Stimulated activated CD4-positive, alpha-beta T cell treated with anti-CD3 and anti-CD28 coated beads, Interleukin-15, amount 100 ng/mL, for 1 hour (primary cell): ENCODE results near the gene OSBPL10.
A peak's percentile ranks its signal among the peaks of the same experiment; 100 is the strongest.
"Not testable (repeated sequence)": the region's sequence is repeated elsewhere in the genome, so short reads cannot be mapped to it uniquely, and the experiment has no call there.

Source experiments
- DNase-seq, 2 donors: peaks; one replicate each; pipeline ENCODE4 v3.0.0-alpha.2; 2020; ENCODE audit warnings: low read depth in 1 of 2, low spot score in 1 of 2

The OSBPL10 gene

GRCh38 chr3:31993843-31994242 is 12.8 kb upstream of the OSBPL10 start:
- no peak for DNase-seq

- DNase-seq = not testable (repeated sequence)
Observed at GRCh38 chr3:31992995-31993394, 11.9 kb upstream of the OSBPL10 start.

GRCh38 chr3:31988271-31988670 is 7.2 kb upstream of the OSBPL10 start:
- DNase-seq = no peak

- no peak for DNase-seq
Observed at GRCh38 chr3:31985831-31986230, 4.8 kb upstream of the OSBPL10 start.

- no peak for DNase-seq
Observed at GRCh38 chr3:31984321-31984720, 3.3 kb upstream of the OSBPL10 start.

- peak; percentile 6 to 28 for DNase-seq
Observed at GRCh38 chr3:31980530-31981205, 394 bp downstream of the OSBPL10 start.

GRCh38 chr3:31979001-31979697 is 1.9 kb downstream of the OSBPL10 start:
- no peak for DNase-seq

GRCh38 chr3:31978553-31978952 is 2.5 kb downstream of the OSBPL10 start:
- no peak for DNase-seq

- DNase-seq = no peak
Observed at GRCh38 chr3:31977736-31978135, 3.3 kb downstream of the OSBPL10 start.

- DNase-seq = no peak
Observed at GRCh38 chr3:31976302-31976701, 4.8 kb downstream of the OSBPL10 start.

- no peak for DNase-seq
Observed at GRCh38 chr3:31974964-31975363, 6.1 kb downstream of the OSBPL10 start.

GRCh38 chr3:31974471-31974870 is 6.6 kb downstream of the OSBPL10 start:
- no peak for DNase-seq

- no peak for DNase-seq
Observed at GRCh38 chr3:31973837-31974236, 7.2 kb downstream of the OSBPL10 start.

- DNase-seq = no peak
Observed at GRCh38 chr3:31973081-31973480, 8.0 kb downstream of the OSBPL10 start.

- no peak for DNase-seq
Observed at GRCh38 chr3:31971607-31972006, 9.5 kb downstream of the OSBPL10 start.

GRCh38 chr3:31968927-31969418 is 12.1 kb downstream of the OSBPL10 start:
- no peak for DNase-seq

- DNase-seq = no peak
Observed at GRCh38 chr3:31968369-31968926, 12.6 kb downstream of the OSBPL10 start.

GRCh38 chr3:31967592-31967991 is 13.5 kb downstream of the OSBPL10 start:
- no peak for DNase-seq

- DNase-seq = no peak
Observed at GRCh38 chr3:31966978-31967591, 14.0 kb downstream of the OSBPL10 start.

- DNase-seq = no peak
Observed at GRCh38 chr3:31962801-31963205, 18.3 kb downstream of the OSBPL10 start.

GRCh38 chr3:31960793-31961431 is 20.1 kb downstream of the OSBPL10 start:
- DNase-seq = no peak
